Ascending aorta (tissue), 2 donors: ENCODE measurements around the gene GCH1. TPM values are rescaled to one million over a fixed set of nuclear protein-coding genes. Genes with fewer than 3 reads are reported as not detected.
A peak's percentile ranks its signal among the peaks of the same experiment; 100 is the strongest.

ENCODE experiments used
- DNase-seq, 2 donors: peaks; one replicate each; pipeline ENCODE4 v3.0.0-alpha.2; 2019; ENCODE audit warnings: low spot score in 2 of 2
- H3K27ac ChIP-seq, 2 donors: fragments of 200-600 bp; sonication (generic); one replicate each; pipeline ENCODE4 v1.5.1; 2016 to 2017; ENCODE audit warnings: mild to moderate bottlenecking in 1 of 2
- H3K27me3 ChIP-seq: fragments of 200-600 bp; sonication (generic); one replicate; pipeline ENCODE4 v1.5.1; 2017
- H3K36me3 ChIP-seq, 2 donors: fragments of 200-600 bp; sonication (generic); one replicate each; pipeline ENCODE4 v1.5.1; 2016
- H3K4me1 ChIP-seq, 2 donors: fragments of 200-600 bp; sonication (generic); one replicate each; pipeline ENCODE4 v1.5.1; 2016 to 2017; ENCODE audit warnings: mild to moderate bottlenecking in 1 of 2
- H3K4me3 ChIP-seq, 2 donors: fragments of 200-600 bp; sonication (generic); one replicate each; pipeline ENCODE4 v1.5.1; 2016 to 2017; ENCODE audit warnings: mild to moderate bottlenecking in 1 of 2
- H3K9me3 ChIP-seq, 2 donors: fragments of 200-600 bp; sonication (generic); one replicate each; pipeline ENCODE4 v1.5.1; 2016
- CTCF ChIP-seq, 3 experiments: fragments of 200-600 bp in 2 of 3; fragments of 450-650 bp in 1 of 3; sonication (generic) in 2 of 3; IDR thresholded peaks; one replicate each; pipeline ENCODE4 v1.5.1; 2016 to 2019; ENCODE audit warnings: antibody characterized with exemption in 3 of 3, mild to moderate bottlenecking in 1 of 3, moderate library complexity in 1 of 3
- intact Hi-C: fragments of 100-400 bp; cut with DNase I; formaldehyde crosslinking; loops from one replicate; pipeline ENCODE4 v1.15.1; 2023
- total RNA-seq: library from RNA; depleted of rRNA; stranded (reverse); fragments of >200 nt; gene quantifications from one replicate; pipeline ENCODE4 v1.1.0, GENCODE V29; 2016

The GCH1 gene
- total RNA-seq, 1 donor from 2014 or later = 3.2 TPM

GRCh38 chr14:54845641-54846040 lies 57.0 kb downstream of the GCH1 start:
- TF ChIP-seq CTCF (IDR thresholded peaks at IDR 0.05) = no peak
- no peaks in the 10 kb centered on the region for H3K27me3 ChIP-seq
- no peak for DNase-seq
- no peaks in the 10 kb centered on the region for H3K36me3 ChIP-seq
- H3K9me3 ChIP-seq = no peaks in the 10 kb centered on the region
- intact Hi-C loops = no loop called here
- no peak overlapping the region for H3K4me3 ChIP-seq
- peaks cover 0 to 2% of the 10 kb centered on the region in 2 donors for H3K4me1 ChIP-seq
- H3K27ac ChIP-seq = no peak overlapping the region

DNA sequence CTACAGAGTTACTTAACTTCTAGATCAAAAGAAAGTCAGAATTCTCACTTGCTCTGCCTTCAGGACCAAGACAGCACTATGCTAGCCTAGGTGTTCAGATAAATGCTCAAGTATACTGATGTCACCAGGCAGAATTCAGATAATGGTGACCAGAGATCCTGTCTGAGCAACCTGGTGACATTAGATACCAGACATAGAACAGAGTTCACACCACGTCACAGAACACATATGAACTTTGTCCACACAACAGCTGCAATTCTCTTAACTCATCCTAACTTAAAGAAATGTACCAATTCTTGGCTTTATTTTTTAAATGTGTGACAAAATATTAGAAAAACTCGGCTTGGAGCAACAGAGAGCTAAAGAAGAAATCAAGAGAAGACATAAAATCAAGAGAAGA lies 58.1 kb downstream of the GCH1 start:
- TF ChIP-seq CTCF (IDR thresholded peaks at IDR 0.05) = no peak
- intact Hi-C loops = no loop called here
- H3K36me3 ChIP-seq = no peaks in the 10 kb centered on the region
- H3K27ac ChIP-seq = no peak overlapping the region
- peaks cover 0 to 10% of the 10 kb centered on the region in 2 donors for H3K4me1 ChIP-seq
- H3K9me3 ChIP-seq = no peaks in the 10 kb centered on the region
- H3K27me3 ChIP-seq = no peaks in the 10 kb centered on the region
- no peak for DNase-seq
- no peak overlapping the region for H3K4me3 ChIP-seq

GRCh38 chr14:54840798-54841197 lies 61.8 kb downstream of the GCH1 start:
- H3K36me3 ChIP-seq = no peaks in the 10 kb centered on the region

GRCh38 chr14:54840336-54840735 lies 62.3 kb downstream of the GCH1 start:
- Histone ChIP-seq H3K4me1 (peaks cover 0 to 10% of the 10 kb centered on the region in 2 donors), H3K9me3 (no peaks in the 10 kb centered on the region), H3K36me3 (no peaks in the 10 kb centered on the region), H3K27me3 (no peaks in the 10 kb centered on the region), H3K27ac (peak overlapping the region; percentile 53 to 65), H3K4me3 (no peak overlapping the region)
- no peak for TF ChIP-seq CTCF (IDR thresholded peaks at IDR 0.05)
- no peak for DNase-seq
- intact Hi-C loops = no loop called here

More at GRCh38 chr14:54840798-54841197, 61.8 kb downstream of the GCH1 start:
- H3K4me3 ChIP-seq = no peak overlapping the region
- no peak overlapping the region for H3K27ac ChIP-seq
- no peak for DNase-seq
- H3K27me3 ChIP-seq = no peaks in the 10 kb centered on the region
- peaks cover 0 to 10% of the 10 kb centered on the region in 2 donors for H3K4me1 ChIP-seq
- H3K9me3 ChIP-seq = no peaks in the 10 kb centered on the region
- intact Hi-C loops = no loop called here
- TF ChIP-seq CTCF (IDR thresholded peaks at IDR 0.05) = no peak

- Histone ChIP-seq H3K4me3 (no peak overlapping the region), H3K27me3 (no peaks in the 10 kb centered on the region), H3K27ac (peak overlapping the region; percentile 53 to 65), H3K4me1 (peaks cover 0 to 10% of the 10 kb centered on the region in 2 donors), H3K36me3 (no peaks in the 10 kb centered on the region), H3K9me3 (no peaks in the 10 kb centered on the region)
- no peak for TF ChIP-seq CTCF (IDR thresholded peaks at IDR 0.05)
- intact Hi-C loops = no loop called here
- peak in 1 of 2 donors; percentile 66 for DNase-seq
Observed at GRCh38 chr14:54839701-54840119, 62.9 kb downstream of the GCH1 start.

DNA sequence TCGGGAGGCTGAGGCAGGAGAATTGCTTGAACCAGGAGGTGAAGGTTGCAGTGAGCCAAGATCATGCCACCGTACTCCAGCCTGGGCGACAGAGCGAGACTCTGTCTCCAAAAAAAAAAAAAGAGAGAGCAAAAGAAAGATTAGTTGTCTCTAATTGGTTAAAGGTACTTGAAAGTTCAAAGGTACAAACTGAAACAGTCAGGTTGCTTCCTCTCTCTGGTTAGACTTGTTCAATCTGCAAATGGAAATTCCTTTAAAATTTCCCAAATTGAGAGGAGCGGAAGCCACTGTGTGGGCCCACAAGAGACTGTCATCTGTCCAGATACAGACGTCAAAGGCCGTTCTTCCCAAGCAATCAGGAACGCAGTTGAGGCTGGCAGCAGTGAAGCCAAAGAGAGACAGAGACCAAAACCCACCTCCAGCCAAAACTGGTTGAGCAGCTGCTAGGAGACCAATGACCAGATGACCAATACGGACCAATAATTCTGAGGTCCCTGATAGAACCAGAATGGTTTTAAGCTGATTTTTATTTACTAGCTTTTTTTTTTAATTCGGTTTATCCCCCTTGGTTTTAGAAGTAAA lies 63.6 kb downstream of the GCH1 start:
- Histone ChIP-seq H3K27me3 (no peaks in the 10 kb centered on the region), H3K4me1 (peaks cover 0 to 10% of the 10 kb centered on the region in 2 donors), H3K4me3 (no peak overlapping the region), H3K36me3 (no peaks in the 10 kb centered on the region), H3K9me3 (no peaks in the 10 kb centered on the region), H3K27ac (peak overlapping the region; percentile 42 to 53)
- no peak for TF ChIP-seq CTCF (IDR thresholded peaks at IDR 0.05)
- DNase-seq = no peak
- intact Hi-C loops = no loop called here
